GM12891 (cell line): Measurements from ENCODE around the gene QRSL1.
"Not testable (repeated sequence)": the region's sequence is repeated elsewhere in the genome, so short reads cannot be mapped to it uniquely, and the experiment has no call there.

Experiments
- POLR2A ChIP-seq: IDR thresholded peaks from 2 replicates; pipeline ENCODE4 v1.6.1; 2011; ENCODE audit warnings: low read depth, low read length, control low read depth
- POU2F2 ChIP-seq: IDR thresholded peaks from 2 replicates; pipeline ENCODE4 v1.6.1; 2011; ENCODE audit warnings: low read depth, mild to moderate bottlenecking, control low read depth, low read length, moderate library complexity
- TAF1 ChIP-seq: IDR thresholded peaks from 2 replicates; pipeline ENCODE4 v1.6.1; 2011; ENCODE audit warnings: low read depth, low read length, control low read depth

DNA sequence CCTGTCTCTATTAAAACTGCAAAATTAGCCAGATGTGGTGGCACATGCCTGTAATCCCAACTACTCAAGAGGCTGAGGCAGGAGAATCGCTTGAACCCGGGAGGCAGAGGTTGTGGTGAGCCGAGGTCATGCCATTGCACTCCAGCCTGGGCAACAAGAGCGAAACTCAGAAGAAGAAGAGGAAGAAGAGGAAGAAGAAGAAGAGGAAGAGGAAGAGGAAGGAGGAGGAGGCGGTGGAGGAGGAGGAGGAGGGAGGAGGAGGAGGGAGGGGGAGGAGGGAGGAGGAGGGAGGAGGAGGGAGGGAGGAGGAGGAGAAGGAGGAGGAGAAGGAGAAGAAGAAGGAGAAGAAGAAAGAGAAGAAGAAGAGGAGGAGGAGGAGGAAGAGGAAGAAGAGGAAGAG lies 40.4 kb upstream of the QRSL1 start:
- TF ChIP-seq POLR2A, TAF1, POU2F2: not testable (repeated sequence)
